Jurkat, Clone E6-1 (cell line): ENCODE data around the gene CCDC121. TPM values are rescaled to one million over a fixed set of nuclear protein-coding genes. Genes with fewer than 3 reads are reported as not detected.
A peak's percentile ranks its signal among the peaks of the same experiment; 100 is the strongest.

ENCODE experiments used
- DNase-seq: peaks from one replicate; pipeline ENCODE4 v3.0.0-alpha.2; 2011; ENCODE audit warnings: low read depth, low spot score
- H3K4me3 ChIP-seq: 2 replicates; pipeline ENCODE4 v1.5.1; 2011; ENCODE audit warnings: mild to moderate bottlenecking, low read length, control low read depth, moderate library complexity
- polyA plus RNA-seq: library from polyadenylated mRNA; unstranded; fragments of >200 nt; gene quantifications from one replicate; pipeline ENCODE4 v1.2.1, GENCODE V29; 2012; ENCODE audit warnings: missing spikeins; ENCODE audit not compliant: insufficient read length, insufficient read depth

The CCDC121 gene
- polyA plus RNA-seq = 0.98 TPM

- peak within 1 kb of the TSS; percentile 92 for H3K4me3 ChIP-seq
- peak; percentile 91 for DNase-seq
These were observed at the start of gene CCDC121, which contains the start of gene GPN1 for GRCh38 chr2:27628767-27629709. Gene CCDC121 (minus strand): TSS chr2:27629012. CDS start chr2:27627799, 1,213 bp downstream. Gene GPN1 (plus strand): TSS chr2:27629050. CDS start chr2:27629059, 9 bp downstream.

- DNase-seq = no peak
- no peak overlapping the region for H3K4me3 ChIP-seq
These were observed 44.1 kb upstream of the CCDC121 start for GRCh38 chr2:27672723-27673486.

GRCh38 chr2:27671235-27671634, 42.4 kb upstream of the CCDC121 start:
- H3K4me3 ChIP-seq = no peak overlapping the region
- DNase-seq = no peak

- no peak for DNase-seq
- no peak overlapping the region for H3K4me3 ChIP-seq
These were observed 38.6 kb upstream of the CCDC121 start for GRCh38 chr2:27667446-27667845.

GRCh38 chr2:27664622-27665363, 36.0 kb upstream of the CCDC121 start:
- peak overlapping the region; percentile 95 for H3K4me3 ChIP-seq
- no peak for DNase-seq

GRCh38 chr2:27664154-27664574, 35.4 kb upstream of the CCDC121 start:
- no peak for DNase-seq
- H3K4me3 ChIP-seq = peak overlapping the region; percentile 95

- peak; percentile 86 for DNase-seq
- peak within 1 kb of the TSS; percentile 95 for H3K4me3 ChIP-seq
These were observed 34.7 kb upstream of the CCDC121 start, which contains the start of the genes SLC4A1AP and SUPT7L for GRCh38 chr2:27663285-27664153. Gene SLC4A1AP (plus strand): TSS chr2:27663889. CDS start chr2:27663915, 26 bp downstream. Gene SUPT7L (minus strand): TSS chr2:27663614. CDS start chr2:27662192, 1,422 bp downstream.

- no peak overlapping the region for H3K4me3 ChIP-seq
- no peak for DNase-seq
These were observed 32.6 kb upstream of the CCDC121 start for GRCh38 chr2:27661371-27661770.

- DNase-seq = no peak
- H3K4me3 ChIP-seq = no peak overlapping the region
These were observed 26.5 kb upstream of the CCDC121 start for GRCh38 chr2:27655155-27655951.

- H3K4me3 ChIP-seq = no peak overlapping the region
- DNase-seq = no peak
These were observed 24.6 kb upstream of the CCDC121 start for GRCh38 chr2:27653397-27653796.

GRCh38 chr2:27652790-27653189, 24.0 kb upstream of the CCDC121 start:
- H3K4me3 ChIP-seq = no peak overlapping the region
- no peak for DNase-seq

GRCh38 chr2:27652341-27652740, 23.5 kb upstream of the CCDC121 start:
- no peak for DNase-seq
- H3K4me3 ChIP-seq = no peak overlapping the region

- DNase-seq = no peak
- no peak overlapping the region for H3K4me3 ChIP-seq
These were observed 22.2 kb upstream of the CCDC121 start for GRCh38 chr2:27651056-27651455.

- H3K4me3 ChIP-seq = no peak overlapping the region
- no peak for DNase-seq
These were observed 18.9 kb upstream of the CCDC121 start for GRCh38 chr2:27647737-27648136.

- no peak for DNase-seq
- no peak overlapping the region for H3K4me3 ChIP-seq
These were observed 18.5 kb upstream of the CCDC121 start for GRCh38 chr2:27647289-27647688.

GRCh38 chr2:27645197-27645596, 16.4 kb upstream of the CCDC121 start:
- no peak overlapping the region for H3K4me3 ChIP-seq
- DNase-seq = no peak

- DNase-seq = no peak
These were observed 12.0 kb upstream of the CCDC121 start for GRCh38 chr2:27640722-27641245.

More at GRCh38 chr2:27640722-27641245, 12.0 kb upstream of the CCDC121 start:
- no peak overlapping the region for H3K4me3 ChIP-seq
